Prostate gland (tissue), 2 donors: ENCODE results near the gene SHROOM3.

Experiments
- CTCF ChIP-seq, 4 experiments: fragments of 200-600 bp in 2 of 4; fragments of 450-650 bp in 2 of 4; sonication (generic) in 2 of 4; IDR thresholded peaks; 1 replicate in 3 of 4; 2 replicates in 1 of 4; pipeline ENCODE4 v1.5.1; 2016 to 2019; ENCODE audit warnings: antibody characterized with exemption in 4 of 4, mild to moderate bottlenecking in 2 of 4, moderate library complexity in 2 of 4
- POLR2A ChIP-seq: fragments of 450-650 bp; IDR thresholded peaks from one replicate; pipeline ENCODE4 v1.6.1; 2016; ENCODE audit warnings: antibody characterized with exemption, mild to moderate bottlenecking

GRCh38 chr4:76578002-76578560 lies 143.1 kb downstream of the SHROOM3 start:
- TF ChIP-seq POLR2A (no peak), CTCF (IDR thresholded peaks at IDR 0.05) (no peak)
